ENCODE data around the gene STK39.

STK39 gene

DNA sequence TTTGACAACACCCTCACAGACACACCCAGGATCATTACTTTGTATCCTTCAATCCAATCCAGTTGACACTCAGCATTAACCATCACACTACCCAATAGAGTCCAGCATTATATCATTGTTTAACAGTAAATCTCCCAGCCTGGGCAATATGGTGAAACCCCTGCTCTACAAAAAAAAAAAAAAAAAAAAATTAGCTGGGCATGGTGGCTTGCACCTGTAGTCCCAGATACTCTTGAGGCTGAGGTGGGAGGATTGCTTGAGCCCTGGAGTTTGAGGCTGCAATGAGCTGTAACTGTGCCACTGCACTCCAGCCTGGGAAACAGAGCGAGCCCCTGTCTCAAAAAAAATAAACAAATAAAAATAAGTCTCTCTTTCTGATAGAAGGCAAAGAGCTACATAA lies 304.0 kb downstream of the STK39 start:
- TF ChIP-seq, protein P1, sequence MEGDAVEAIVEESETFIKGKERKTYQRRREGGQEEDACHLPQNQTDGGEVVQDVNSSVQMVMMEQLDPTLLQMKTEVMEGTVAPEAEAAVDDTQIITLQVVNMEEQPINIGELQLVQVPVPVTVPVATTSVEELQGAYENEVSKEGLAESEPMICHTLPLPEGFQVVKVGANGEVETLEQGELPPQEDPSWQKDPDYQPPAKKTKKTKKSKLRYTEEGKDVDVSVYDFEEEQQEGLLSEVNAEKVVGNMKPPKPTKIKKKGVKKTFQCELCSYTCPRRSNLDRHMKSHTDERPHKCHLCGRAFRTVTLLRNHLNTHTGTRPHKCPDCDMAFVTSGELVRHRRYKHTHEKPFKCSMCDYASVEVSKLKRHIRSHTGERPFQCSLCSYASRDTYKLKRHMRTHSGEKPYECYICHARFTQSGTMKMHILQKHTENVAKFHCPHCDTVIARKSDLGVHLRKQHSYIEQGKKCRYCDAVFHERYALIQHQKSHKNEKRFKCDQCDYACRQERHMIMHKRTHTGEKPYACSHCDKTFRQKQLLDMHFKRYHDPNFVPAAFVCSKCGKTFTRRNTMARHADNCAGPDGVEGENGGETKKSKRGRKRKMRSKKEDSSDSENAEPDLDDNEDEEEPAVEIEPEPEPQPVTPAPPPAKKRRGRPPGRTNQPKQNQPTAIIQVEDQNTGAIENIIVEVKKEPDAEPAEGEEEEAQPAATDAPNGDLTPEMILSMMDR (IDR thresholded peaks at IDR 0.05; ENCODE audit: low read length, missing control alignments) = no peak
- DNase-seq (ENCODE audit: low read depth) = no peak
- H3K4me3 ChIP-seq (replicated peaks; ENCODE audit: low read depth, low read length) = no peak overlapping the region

DNA sequence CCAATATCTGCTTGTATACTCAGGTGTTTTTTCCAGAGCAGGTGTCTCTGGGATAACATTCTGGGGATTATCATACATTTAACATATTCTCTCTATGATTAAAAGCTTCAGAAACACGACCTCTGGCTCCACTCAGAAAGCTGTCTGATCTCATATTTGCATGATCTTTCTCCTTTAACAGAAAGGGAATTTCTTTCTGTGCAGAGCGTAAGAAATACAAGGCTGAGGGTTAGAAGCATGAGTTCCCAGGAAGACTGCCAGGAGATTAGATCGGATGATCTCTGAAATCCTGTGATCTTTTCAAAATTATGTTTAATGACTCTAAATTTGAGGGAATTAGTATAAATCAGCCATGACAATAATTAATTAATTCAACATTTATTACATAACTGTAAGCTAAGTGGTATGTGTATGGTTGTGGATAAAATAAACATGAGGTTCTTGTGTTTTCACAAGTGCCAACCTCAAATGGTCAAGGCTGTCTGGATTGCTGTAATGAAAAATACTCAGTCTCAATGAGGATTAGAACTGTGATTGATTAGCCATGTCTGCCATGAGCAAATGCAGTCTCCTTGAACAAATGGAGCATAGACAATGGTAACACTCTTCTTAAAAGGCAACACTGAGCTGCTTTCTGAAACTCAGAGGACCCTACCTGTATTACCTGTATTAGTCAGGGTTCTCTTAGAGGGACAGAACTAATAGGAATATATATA lies 304.9 kb downstream of the STK39 start:
- TF ChIP-seq, protein P1 (IDR thresholded peaks at IDR 0.05; ENCODE audit: low read length, missing control alignments) = no peak
- H3K4me3 ChIP-seq (replicated peaks; ENCODE audit: low read depth, low read length) = no peak overlapping the region
- no peak for DNase-seq (ENCODE audit: low read depth)

DNA sequence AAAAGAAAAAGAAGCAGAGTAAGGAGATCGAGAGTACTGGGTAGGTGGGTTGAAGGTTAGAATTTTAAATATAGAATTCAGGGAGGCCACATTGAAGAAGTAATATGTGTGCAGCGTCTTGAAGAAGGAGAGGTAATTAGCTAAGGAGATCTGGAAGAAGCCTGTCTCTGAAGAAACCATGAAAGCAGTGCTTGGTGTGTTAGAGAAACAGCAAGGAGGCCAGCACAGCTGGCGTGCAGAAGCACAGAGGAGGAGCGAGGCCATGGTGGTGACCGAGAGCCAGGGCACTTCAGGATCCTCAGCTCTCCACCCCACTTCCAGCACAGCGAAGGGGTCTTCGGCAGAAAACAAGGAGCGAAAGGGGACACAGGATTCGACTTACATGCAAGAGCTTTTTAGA lies 305.8 kb downstream of the STK39 start:
- no peak for DNase-seq (ENCODE audit: low read depth)
- TF ChIP-seq, protein P1 (IDR thresholded peaks at IDR 0.05; ENCODE audit: low read length, missing control alignments) = no peak
- H3K4me3 ChIP-seq (replicated peaks; ENCODE audit: low read depth, low read length) = no peak overlapping the region

DNA sequence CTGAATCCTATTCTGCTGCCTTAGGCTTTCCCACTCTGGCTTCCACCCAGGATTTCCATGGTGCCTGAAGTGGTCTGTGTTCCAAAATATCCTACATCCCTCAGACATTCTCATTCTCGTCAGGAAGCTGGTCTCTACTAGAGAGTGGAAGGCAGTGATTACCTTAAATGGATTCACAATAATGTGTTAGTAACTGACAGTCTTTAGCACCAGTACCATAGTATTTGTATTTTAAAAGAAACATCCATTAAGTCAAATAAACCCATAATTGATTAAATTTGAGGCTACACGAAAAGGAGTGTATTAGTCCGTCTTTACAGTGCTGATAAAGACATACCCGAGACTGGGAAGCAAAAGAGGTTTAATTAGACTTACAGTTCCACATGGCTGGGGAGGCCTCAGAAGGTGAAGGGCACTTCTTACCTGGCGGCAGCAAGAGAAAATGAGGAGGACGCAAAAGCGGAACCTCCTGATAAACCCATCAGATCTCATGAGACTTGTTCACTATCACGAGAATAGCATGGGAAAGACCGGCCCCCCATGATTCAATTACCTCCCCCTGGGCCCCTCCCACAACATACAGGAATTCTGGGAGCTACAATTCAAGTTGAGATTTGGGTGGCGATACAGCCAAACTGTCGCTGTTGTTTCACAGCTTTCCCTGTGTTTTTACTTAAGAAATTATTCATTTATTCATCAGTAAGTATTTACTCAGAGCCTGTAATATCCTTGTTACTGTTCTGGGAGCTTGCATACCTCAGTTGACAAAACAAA lies 306.5 kb downstream of the STK39 start:
- TF ChIP-seq, protein P1 (IDR thresholded peaks at IDR 0.05; ENCODE audit: low read length, missing control alignments) = no peak
- no peak for DNase-seq (ENCODE audit: low read depth)
- no peak overlapping the region for H3K4me3 ChIP-seq (replicated peaks; ENCODE audit: low read depth, low read length)

DNA sequence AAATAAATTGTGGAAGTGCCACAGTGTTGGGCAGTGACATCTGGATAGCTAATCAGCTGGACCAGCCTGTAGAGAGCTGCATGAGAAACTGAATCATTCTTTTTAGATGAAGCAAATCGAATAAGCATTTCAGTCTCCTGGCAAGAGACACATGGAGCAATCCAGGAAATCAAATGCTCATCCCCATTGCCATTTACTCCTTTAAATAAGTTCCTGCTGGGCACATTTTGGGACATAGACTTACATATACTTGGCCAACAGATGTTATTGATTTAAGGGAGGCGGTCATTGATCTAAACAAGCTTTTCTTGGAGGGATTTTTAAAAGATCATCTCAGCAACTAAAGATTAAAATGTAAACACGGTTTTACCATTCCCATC lies 307.1 kb downstream of the STK39 start:
- TF ChIP-seq, protein P1 (IDR thresholded peaks at IDR 0.05; ENCODE audit: low read length, missing control alignments) = no peak
- no peak overlapping the region for H3K4me3 ChIP-seq (replicated peaks; ENCODE audit: low read depth, low read length)
- DNase-seq (ENCODE audit: low read depth) = no peak

DNA sequence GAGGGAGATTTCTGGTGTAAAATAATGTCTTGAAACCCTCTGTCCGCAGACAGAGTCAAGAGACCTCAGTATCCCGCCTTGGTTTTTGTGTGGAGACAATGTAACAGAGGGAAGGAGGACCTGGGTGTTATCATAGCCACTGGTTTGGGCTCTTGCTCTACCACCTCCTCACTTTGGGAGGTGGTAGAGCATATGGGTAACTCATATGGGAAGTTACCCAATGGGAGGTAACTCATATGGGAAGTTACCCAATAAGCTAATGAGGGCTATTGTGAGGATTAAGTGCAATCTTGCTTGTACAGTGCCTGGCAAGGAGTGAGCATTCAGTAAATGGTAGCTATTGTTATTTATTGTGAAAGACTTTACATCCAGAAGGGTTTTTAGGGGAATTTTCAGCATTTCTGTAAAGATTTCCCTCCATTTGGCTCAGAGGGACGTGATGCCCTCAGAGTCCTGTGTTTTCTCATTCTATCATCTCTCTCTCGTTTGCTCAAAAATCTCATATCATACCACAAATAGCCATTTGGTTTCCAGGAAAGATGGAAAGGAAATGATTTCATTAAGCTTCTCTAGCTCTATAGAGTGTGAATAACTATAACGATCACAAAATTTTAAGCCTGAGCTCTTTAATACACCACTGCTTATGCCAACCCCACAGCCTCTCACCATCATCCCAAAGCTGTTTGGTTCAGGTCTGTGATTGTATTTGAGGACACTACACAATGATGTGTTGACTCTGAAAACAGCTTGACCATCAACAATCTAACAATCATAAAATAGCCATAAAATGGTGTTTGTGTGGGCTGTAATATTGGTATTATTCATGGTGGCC lies 307.7 kb downstream of the STK39 start:
- H3K4me3 ChIP-seq (replicated peaks; ENCODE audit: low read depth, low read length) = no peak overlapping the region
- TF ChIP-seq, protein P1 (IDR thresholded peaks at IDR 0.05; ENCODE audit: low read length, missing control alignments) = no peak
- DNase-seq (ENCODE audit: low read depth) = no peak
